IPS-15b (cell line): ENCODE results near the gene ARHGAP25.

ENCODE experiments used
- H3K27me3 ChIP-seq: one replicate; pipeline ENCODE4 v1.6.1; 2013; ENCODE audit warnings: low read length; ENCODE audit not compliant: control insufficient read depth, insufficient read depth
- H3K36me3 ChIP-seq: one replicate; pipeline ENCODE4 v1.6.1; 2013; ENCODE audit warnings: low read length; ENCODE audit not compliant: control insufficient read depth, insufficient read depth
- H3K4me1 ChIP-seq: one replicate; pipeline ENCODE4 v1.6.1; 2013; ENCODE audit warnings: mild to moderate bottlenecking, low read length; ENCODE audit not compliant: control insufficient read depth, insufficient read depth
- H3K4me3 ChIP-seq: one replicate; pipeline ENCODE4 v1.5.1; 2013; ENCODE audit warnings: low read depth, low read length
- H3K9ac ChIP-seq: one replicate; pipeline ENCODE4 v1.6.1; 2013; ENCODE audit warnings: low read depth, mild to moderate bottlenecking, low read length
- H3K9me3 ChIP-seq: one replicate; pipeline ENCODE4 v1.6.1; 2013; ENCODE audit warnings: mild to moderate bottlenecking, low read length; ENCODE audit not compliant: control insufficient read depth, insufficient read depth

Gene ARHGAP25

DNA sequence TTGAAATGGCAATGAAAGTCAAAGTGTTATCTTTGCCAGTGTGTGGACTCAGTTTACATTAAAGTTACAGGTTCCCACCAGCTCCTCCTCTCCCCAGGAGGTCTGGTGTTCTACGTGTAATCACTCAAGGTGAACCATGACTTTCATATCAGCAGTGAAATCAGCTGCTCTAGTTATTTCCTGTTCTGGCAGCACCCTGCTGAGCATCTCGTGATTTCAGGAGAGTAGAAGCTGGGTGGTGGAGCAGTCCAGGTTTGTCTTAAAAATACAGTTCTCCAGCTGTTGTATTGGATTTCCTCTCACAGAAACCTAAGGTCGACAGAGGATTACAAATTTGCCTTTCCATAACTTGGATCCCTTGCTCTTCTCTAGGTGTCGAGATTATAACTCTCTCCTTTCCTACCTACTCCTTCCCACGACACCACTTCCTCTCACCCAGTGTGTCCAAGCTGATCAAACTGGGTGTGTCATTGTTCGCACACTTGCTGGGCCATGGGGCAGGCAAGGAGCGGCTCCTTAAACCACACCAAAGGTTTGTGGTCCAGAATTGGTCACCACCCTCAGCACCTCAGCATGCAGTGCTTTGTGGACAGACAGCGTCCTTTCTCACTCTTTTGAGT is 13.0 kb upstream of the ARHGAP25 start:
- Histone ChIP-seq H3K4me3 (no peak overlapping the region), H3K9ac (no peak overlapping the region), H3K36me3 (no peaks in the 10 kb centered on the region), H3K27me3 (no peaks in the 10 kb centered on the region), H3K9me3 (no peaks in the 10 kb centered on the region), H3K4me1 (no peaks in the 10 kb centered on the region)

DNA sequence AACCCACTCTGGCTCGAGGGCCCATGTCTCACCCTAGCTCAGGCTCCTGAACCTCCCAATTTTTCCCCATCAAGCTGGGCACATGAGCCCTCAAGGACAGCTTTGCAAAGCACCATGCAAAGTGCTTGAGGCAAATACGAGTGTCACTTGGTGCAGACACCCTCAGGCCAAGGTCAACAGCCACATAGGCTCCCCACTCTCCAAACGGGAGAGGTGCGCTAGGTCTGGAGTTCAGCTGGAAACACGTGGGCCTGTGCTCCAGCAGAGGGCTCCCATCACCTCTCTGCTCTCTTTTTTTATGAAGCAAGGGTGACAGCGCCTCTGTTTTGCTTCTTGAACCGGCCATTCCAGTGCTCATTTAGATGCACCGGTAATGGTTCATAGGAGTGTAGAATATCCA is 11.9 kb upstream of the ARHGAP25 start:
- Histone ChIP-seq H3K9ac (no peak overlapping the region), H3K27me3 (no peaks in the 10 kb centered on the region), H3K4me1 (no peaks in the 10 kb centered on the region), H3K9me3 (no peaks in the 10 kb centered on the region), H3K36me3 (no peaks in the 10 kb centered on the region), H3K4me3 (no peak overlapping the region)

DNA sequence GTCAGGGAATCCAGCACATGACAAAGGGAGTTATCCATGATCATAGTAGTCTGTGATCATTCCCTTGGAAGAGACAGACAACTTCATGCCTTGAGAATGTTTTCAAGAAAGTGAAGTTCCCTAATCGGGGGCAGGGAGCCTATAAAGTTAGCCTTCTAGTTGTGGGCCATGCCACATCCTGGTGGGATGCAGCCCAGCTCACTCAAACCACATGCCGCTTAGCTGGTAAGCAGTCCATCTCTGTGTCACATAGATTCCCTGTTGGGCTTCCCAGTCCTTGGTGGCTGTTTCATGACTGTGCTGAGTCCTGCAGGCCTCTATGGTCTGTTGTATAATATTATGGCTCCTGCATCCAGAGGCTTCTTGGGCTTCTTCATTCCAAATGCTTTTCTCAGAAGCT is 11.4 kb upstream of the ARHGAP25 start:
- Histone ChIP-seq H3K36me3 (no peaks in the 10 kb centered on the region), H3K27me3 (no peaks in the 10 kb centered on the region), H3K4me3 (no peak overlapping the region), H3K9ac (no peak overlapping the region), H3K9me3 (no peaks in the 10 kb centered on the region), H3K4me1 (no peaks in the 10 kb centered on the region)

DNA sequence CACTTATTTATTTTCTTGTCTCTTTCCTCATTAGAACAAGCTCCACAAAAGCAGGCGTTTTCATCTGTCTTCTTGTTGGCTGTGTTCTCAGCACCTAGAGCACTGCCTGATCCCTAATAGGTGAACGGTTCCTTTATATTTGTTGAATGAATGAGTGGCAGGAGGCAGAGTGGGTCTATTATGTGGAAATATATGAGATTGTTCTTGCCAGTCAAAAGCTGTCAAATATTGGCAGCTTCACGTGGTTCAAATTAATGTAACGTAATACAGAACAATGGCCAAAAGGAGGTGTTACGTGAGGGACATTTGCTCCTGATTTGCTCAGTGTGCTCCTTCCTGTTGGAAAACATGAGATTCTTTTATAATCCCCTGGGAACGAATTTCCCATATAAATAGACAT is 8.5 kb upstream of the ARHGAP25 start:
- no peak overlapping the region for H3K9ac ChIP-seq
- no peak overlapping the region for H3K4me3 ChIP-seq
- no peaks in the 10 kb centered on the region for H3K27me3 ChIP-seq
- H3K4me1 ChIP-seq = no peaks in the 10 kb centered on the region
- no peaks in the 10 kb centered on the region for H3K36me3 ChIP-seq
- H3K9me3 ChIP-seq = no peaks in the 10 kb centered on the region

DNA sequence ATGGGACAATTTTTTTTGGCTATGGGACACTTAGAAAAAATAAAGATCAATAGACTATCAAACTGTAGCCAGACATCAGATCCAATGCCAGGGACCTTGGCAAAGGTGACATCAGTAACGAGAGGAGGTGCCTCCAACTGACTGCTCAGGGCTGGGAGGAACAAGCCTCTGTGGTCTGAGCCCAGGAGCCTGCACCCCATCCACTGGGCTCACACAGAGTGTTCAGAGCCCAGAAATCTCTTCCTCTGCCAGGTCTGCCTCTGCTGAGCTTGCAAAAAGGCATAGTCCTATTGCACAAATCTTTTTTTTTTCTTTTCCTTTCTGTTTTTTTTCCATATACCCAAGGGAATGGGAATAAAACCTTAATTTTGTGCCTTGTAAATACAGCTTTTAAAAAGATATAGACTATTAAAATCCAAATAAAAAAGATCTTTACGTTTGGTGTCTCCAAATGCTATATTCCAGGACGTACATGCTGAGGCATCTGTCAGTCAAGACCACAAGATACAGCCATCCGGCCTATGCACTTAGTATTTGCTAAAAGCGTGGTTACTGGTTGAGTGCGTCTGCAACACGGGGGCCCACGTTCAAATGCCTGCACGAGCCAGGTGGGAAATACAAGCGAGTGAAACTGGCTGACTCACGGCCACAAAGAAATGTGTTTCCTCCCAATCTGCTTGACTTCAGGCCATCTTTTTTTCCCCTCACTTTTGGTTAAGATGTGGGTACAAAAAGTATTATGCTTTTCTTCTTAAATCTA is 7.8 kb upstream of the ARHGAP25 start:
- H3K4me3 ChIP-seq = no peak overlapping the region
- H3K9me3 ChIP-seq = no peaks in the 10 kb centered on the region
- no peaks in the 10 kb centered on the region for H3K36me3 ChIP-seq
- no peak overlapping the region for H3K9ac ChIP-seq
- H3K4me1 ChIP-seq = no peaks in the 10 kb centered on the region
- H3K27me3 ChIP-seq = no peaks in the 10 kb centered on the region

DNA sequence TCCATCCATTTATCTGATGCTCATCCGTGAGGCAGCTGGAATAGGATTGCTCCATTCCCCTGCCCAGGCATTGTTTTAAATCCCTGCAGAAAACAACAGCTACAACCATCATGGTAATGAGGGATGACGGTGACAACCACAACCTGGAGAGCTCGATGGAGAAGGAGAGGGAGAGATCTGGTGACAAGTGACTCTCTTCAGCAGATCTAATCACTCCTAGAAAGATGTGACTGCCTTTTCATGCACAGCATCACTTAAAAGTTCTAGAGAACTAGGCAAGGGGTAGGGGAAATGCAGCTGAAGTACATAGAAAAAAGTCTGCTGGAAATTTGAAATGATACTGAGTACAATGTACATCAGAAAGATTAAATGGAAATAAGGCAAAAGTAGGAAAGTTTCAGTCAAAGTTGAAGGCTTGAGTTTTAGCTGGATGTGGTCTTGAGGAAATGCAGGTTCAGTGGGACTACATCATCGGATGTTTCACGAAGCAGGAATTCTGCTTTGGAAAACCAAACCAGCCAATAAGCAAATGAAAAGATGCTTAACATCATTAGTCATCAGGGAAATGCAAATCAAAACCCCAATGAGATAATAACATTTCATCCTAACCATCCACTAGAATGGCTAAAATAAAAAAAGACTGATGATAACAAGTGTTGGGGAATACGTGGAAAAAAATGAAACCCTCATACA is 6.8 kb upstream of the ARHGAP25 start:
- Histone ChIP-seq H3K9ac (no peak overlapping the region), H3K36me3 (no peaks in the 10 kb centered on the region), H3K4me1 (no peaks in the 10 kb centered on the region), H3K4me3 (no peak overlapping the region), H3K9me3 (no peaks in the 10 kb centered on the region), H3K27me3 (no peaks in the 10 kb centered on the region)

DNA sequence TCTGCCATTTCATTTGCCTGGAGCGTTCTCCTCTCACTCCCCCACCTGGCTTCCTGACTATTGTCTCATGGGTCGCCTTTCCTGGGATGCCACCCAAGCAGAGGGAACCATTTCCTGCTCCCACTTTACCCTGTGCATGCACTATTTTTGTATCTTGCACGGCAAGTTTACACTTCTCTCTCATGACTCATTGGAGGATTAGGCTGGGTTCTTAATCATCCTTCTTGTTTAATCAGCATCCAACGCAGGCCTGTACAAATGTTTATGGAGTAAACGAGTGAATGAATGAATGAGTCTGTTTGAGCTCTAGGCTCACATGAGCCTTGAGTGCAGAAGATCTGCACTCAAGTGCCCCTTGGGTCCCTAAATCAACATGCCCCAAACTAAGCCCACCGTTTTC is 3.8 kb upstream of the ARHGAP25 start:
- H3K4me3 ChIP-seq = no peak overlapping the region
- no peaks in the 10 kb centered on the region for H3K27me3 ChIP-seq
- H3K4me1 ChIP-seq = no peaks in the 10 kb centered on the region
- H3K9ac ChIP-seq = no peak overlapping the region
- no peaks in the 10 kb centered on the region for H3K9me3 ChIP-seq
- no peaks in the 10 kb centered on the region for H3K36me3 ChIP-seq

DNA sequence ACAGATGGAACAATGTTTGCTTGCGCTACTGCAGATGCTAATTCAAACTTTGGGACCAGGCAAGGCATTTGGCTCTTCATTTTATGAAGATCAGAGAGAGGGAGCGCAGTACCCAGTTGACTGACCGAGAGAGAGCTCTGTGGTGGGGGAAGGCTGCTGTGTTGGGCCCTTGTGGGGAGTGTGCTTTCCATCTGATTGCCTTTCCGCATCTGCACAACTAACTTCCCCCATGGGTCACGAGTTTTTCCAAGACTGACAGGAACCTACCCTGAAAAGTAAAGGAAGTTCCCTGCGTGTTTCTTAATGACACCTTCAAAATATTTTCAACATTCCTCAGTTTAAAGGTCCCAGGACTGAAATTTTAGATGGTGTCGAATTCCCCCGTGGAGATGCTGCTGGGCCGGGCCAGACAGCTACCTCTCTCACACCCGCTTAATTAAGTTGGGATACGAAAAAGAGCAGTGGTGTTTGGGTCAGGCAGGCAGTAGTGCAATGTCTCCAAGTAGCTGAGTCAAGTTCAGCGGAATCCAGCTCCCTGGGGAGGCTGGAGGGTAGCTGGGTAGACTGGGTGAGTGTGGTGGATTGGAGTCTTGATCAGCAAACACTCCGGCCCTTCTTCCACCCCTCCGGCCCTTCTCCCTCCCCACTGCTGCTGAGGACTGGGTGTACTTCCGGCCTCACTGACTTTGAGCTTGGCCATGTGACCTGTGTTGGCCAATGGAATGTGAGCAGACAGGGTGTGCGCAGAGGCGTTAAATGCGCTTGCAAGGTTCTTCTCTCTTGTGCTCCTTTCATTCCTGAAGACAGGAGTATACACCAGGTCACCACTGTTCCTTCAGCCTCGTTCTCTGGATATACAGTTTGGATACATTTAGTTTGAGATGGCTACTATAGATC is 2.3 kb upstream of the ARHGAP25 start:
- Histone ChIP-seq H3K4me1 (no peaks in the 10 kb centered on the region), H3K27me3 (no peaks in the 10 kb centered on the region)

DNA sequence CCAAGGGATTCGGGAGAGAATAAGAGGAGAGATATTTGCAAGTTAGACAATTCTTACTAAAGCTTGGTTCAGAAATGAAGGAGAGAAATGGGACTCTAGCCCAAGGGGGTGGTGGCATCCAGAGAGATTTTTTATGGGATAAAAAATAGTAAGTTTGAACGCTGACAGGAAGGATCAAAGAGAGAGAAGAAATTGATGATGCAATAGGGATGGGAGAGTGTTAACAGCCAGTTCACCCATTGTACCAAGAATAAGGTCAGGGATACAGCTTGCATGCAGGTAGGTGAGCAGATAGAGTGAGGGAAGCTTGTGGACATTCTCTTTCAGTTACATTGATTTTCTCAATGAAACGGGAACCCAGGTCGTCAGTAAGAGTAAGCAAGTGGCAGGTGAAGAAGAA is 1.2 kb upstream of the ARHGAP25 start:
- no peaks in the 10 kb centered on the region for H3K4me1 ChIP-seq
- no peaks in the 10 kb centered on the region for H3K27me3 ChIP-seq
- no peaks in the 10 kb centered on the region for H3K36me3 ChIP-seq
- no peak overlapping the region for H3K9ac ChIP-seq
- no peaks in the 10 kb centered on the region for H3K9me3 ChIP-seq
- H3K4me3 ChIP-seq = no peak overlapping the region

More for the DNA sequence above, 2.3 kb upstream of the ARHGAP25 start:
- Histone ChIP-seq H3K9me3 (no peaks in the 10 kb centered on the region), H3K9ac (no peak overlapping the region), H3K4me3 (no peak overlapping the region), H3K36me3 (no peaks in the 10 kb centered on the region)

DNA sequence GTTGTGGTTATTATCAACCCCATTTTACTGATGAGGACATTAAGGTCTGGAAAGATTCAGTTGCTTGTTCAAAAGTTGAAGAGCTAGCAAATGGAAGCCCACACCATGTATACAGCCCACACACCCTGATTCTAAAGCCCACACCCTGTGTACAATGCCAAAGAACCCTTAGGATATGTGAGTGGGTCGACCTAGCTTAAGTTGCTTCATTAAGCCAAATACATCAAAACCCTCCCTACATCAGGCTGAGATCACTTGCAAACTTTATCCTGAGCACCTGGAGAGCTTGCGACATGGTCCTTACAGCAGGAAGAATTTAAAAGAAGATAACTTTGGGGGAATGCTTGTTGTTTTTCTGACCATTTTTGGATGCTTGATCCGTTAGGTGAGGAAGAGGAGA is 435 bp upstream of the ARHGAP25 start:
- Histone ChIP-seq H3K9me3 (no peaks in the 10 kb centered on the region), H3K4me3 (no peak overlapping the region), H3K36me3 (no peaks in the 10 kb centered on the region), H3K4me1 (no peaks in the 10 kb centered on the region), H3K27me3 (no peaks in the 10 kb centered on the region), H3K9ac (no peak overlapping the region)

DNA sequence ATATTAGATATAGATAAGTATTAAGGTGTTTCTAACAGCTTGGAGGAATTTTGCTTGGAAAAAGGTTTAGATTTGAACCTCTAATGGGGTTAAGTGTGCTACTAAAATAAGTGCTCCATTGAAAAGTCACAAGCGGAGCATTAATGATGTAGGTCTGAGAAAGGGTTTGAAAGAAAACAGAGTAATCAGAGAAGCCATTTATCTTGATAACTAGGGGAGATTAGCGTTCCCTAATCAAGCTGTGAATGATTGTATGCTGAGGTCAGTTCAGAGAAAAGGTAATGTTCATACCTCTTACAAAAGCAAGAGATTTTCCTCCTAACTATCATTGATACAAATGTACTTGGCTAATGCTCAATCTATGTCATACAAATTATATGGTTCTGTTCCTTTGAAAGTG is 1.5 kb downstream of the ARHGAP25 start:
- no peaks in the 10 kb centered on the region for H3K36me3 ChIP-seq
- no peaks in the 10 kb centered on the region for H3K4me1 ChIP-seq
- H3K9ac ChIP-seq = no peak overlapping the region
- H3K4me3 ChIP-seq = no peak overlapping the region
- H3K9me3 ChIP-seq = no peaks in the 10 kb centered on the region
- H3K27me3 ChIP-seq = no peaks in the 10 kb centered on the region
